ENCODE data around the gene LMO4. TPM values are rescaled to one million over a fixed set of nuclear protein-coding genes. Genes with fewer than 3 reads are reported as not detected.

Gene LMO4, protein sequence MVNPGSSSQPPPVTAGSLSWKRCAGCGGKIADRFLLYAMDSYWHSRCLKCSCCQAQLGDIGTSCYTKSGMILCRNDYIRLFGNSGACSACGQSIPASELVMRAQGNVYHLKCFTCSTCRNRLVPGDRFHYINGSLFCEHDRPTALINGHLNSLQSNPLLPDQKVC
- 35.1 TPM for total RNA-seq
- long read RNA-seq, full-length matches to known transcripts = 15 of 20 reads
- long read RNA-seq, partial matches to known transcripts = 0 of 20 reads
- long read RNA-seq, other reads (novel, unspliced or antisense) = 5 of 20 reads

DNA sequence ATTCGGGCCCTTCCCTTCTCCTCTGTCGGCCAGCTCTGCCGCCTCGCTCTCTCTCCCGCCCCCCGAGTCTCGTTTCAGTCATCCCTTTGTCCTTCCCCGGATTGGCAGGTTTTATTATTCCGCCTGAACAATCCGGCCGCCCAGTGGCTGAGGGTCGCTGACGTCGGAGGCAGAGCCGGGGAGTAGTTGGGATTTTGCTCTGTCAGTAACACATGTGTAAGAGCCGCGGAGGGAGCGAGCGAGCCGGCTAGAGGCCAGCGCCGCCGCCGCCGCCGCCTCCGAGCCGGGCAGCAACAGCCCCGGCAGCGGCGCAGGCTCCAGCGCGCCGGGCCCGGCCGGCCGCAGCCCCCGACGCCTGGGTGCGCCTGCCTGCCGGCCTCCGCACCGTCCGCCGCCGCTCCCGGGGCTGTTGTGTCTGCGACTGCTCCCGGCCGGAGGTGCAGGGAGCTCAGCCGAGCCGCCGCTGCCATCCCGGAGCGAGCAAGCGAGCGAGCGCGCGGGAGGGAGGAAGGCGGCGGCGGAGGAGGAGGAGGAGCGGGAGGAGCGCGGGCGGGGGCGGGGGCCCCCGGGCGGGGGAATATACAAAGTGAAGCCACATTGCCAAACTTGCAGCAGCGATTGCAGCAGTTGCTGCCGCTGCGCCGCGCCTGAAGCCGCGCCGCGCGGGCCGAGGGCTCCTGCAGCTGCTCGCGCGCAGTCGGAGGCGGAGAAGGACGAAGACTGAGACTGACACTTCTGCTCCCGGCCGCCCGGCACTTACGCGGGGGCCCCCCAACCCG lies at the start of gene LMO4:
LMO4 (plus strand) TSS at position 609 of the 779 bp plus-strand sequence. CDS start 3,136 bp downstream, outside the sequence.
- peak; percentile 97 for DNase-seq
- intact Hi-C loops (cut with micrococcal nuclease) = loop anchor here (5.0 kb wide), 1 partner anchor 624 kb away; no protein-coding TSS in a partner anchor
- Histone ChIP-seq H3K9me3 (replicated peaks) (no peaks in the 10 kb centered on the region), H3K27ac (replicated peaks) (peak within 1 kb of the TSS; percentile 97), H3K4me1 (peaks cover 55% of the 10 kb centered on the region), H3K4me3 (peak within 1 kb of the TSS; percentile 92), H3K36me3 (peaks cover 2% of the 10 kb centered on the region), H3K27me3 (ENCODE audit: low read depth) (no peaks in the 10 kb centered on the region)
- TF ChIP-seq, protein P1, sequence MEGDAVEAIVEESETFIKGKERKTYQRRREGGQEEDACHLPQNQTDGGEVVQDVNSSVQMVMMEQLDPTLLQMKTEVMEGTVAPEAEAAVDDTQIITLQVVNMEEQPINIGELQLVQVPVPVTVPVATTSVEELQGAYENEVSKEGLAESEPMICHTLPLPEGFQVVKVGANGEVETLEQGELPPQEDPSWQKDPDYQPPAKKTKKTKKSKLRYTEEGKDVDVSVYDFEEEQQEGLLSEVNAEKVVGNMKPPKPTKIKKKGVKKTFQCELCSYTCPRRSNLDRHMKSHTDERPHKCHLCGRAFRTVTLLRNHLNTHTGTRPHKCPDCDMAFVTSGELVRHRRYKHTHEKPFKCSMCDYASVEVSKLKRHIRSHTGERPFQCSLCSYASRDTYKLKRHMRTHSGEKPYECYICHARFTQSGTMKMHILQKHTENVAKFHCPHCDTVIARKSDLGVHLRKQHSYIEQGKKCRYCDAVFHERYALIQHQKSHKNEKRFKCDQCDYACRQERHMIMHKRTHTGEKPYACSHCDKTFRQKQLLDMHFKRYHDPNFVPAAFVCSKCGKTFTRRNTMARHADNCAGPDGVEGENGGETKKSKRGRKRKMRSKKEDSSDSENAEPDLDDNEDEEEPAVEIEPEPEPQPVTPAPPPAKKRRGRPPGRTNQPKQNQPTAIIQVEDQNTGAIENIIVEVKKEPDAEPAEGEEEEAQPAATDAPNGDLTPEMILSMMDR (IDR thresholded peaks at IDR 0.05; ENCODE audit: borderline replicate concordance) = no peak

DNA sequence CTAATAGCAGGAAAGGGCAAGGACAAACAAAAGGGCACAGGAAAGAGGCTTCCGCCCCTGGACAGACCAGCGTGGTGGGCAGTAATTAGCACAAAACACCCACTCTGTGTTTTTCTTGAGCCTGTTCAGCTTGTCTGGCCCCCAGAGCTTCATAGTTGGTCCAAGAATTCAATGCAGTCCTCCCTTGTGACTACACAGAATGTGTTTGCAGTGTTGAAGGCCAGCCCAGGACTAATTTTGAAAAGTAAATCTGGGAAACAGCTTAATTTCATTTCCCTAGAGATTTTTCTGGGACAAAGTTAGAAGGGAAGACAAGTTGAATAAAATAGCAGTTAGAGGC lies 49.2 kb upstream of the LMO4 start:
- Histone ChIP-seq H3K4me3 (no peak overlapping the region), H3K36me3 (no peaks in the 10 kb centered on the region), H3K4me1 (peaks cover 15% of the 10 kb centered on the region), H3K27me3 (ENCODE audit: low read depth) (no peaks in the 10 kb centered on the region), H3K9me3 (replicated peaks) (no peaks in the 10 kb centered on the region), H3K27ac (replicated peaks) (peak overlapping the region; percentile 81)
- TF ChIP-seq, protein P1 (IDR thresholded peaks at IDR 0.05; ENCODE audit: borderline replicate concordance) = no peak
- DNase-seq = no peak
- intact Hi-C loops (cut with micrococcal nuclease) = no loop called here

DNA sequence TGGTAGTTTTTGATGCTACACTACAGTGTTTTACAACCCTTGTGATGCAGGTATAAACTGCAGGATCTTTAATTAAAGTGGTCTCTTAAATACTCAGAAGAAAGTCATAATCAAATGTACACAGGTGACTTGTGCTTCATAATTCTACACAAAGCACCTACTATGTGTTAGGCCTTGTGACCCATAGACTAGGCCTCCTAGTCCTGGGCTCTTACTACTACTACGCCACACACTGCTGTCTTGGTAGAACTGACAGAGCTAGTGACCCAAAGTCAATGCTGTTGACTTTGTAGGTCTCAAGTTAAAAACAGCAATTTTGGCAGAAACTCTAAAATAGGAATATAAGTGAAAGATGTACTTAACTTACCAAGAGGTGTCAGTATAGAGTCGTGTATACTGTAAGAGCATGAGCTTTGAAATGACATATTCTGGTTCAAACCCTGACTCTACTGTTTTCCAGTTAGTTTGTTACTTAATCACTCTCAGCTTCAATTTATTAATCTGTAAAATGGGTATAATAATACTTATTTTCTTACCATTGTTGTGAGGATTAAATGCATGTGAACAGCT lies 48.6 kb upstream of the LMO4 start:
- no peaks in the 10 kb centered on the region for H3K36me3 ChIP-seq
- DNase-seq = no peak
- TF ChIP-seq, protein P1 (IDR thresholded peaks at IDR 0.05; ENCODE audit: borderline replicate concordance) = no peak
- peaks cover 15% of the 10 kb centered on the region for H3K4me1 ChIP-seq
- H3K27me3 ChIP-seq (ENCODE audit: low read depth) = no peaks in the 10 kb centered on the region
- no peaks in the 10 kb centered on the region for H3K9me3 ChIP-seq (replicated peaks)
- no peak overlapping the region for H3K4me3 ChIP-seq
- peak overlapping the region; percentile 81 for H3K27ac ChIP-seq (replicated peaks)
- intact Hi-C loops (cut with micrococcal nuclease) = no loop called here

DNA sequence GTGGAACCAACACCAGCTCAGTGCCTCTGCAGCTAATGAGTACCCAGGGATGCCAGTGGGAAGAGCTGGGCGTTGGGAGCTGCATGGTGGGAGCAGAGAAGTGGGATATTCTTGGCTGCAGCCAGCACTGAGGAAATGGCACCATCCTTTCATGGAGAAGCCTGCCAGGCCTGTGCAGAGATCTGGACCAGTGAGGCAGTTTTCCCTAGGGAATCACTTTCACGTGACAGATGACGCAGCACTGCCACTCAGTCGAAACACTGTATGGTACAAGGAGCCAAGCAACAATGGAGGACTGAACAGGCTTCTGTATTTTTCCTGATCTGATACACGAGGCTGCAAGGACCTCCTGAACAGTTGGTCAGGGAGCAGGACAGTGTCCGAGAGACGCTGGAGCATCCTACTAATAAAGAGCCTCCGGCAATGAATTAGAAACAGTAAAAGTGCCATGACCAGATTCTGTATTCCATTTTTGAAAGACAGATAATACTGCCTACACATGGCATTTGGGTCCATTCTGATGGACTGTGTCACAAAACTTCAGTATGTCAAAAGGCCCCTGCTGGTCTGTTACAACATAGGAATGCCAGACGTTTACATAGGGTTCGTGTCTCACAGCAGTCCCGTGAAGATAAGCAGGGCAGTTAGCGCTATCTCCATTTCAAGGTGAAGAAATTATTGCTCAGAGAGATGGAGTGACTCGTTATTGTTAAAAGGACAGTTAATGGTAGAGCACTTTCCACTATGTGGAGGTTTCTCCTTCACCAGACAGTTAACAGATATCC lies 44.0 kb upstream of the LMO4 start:
- Histone ChIP-seq H3K27ac (replicated peaks) (no peak overlapping the region), H3K4me1 (no peaks in the 10 kb centered on the region), H3K4me3 (no peak overlapping the region), H3K9me3 (replicated peaks) (no peaks in the 10 kb centered on the region), H3K27me3 (ENCODE audit: low read depth) (no peaks in the 10 kb centered on the region), H3K36me3 (no peaks in the 10 kb centered on the region)
- DNase-seq = no peak
- TF ChIP-seq, protein P1 (IDR thresholded peaks at IDR 0.05; ENCODE audit: borderline replicate concordance) = no peak
- intact Hi-C loops (cut with micrococcal nuclease) = no loop called here

DNA sequence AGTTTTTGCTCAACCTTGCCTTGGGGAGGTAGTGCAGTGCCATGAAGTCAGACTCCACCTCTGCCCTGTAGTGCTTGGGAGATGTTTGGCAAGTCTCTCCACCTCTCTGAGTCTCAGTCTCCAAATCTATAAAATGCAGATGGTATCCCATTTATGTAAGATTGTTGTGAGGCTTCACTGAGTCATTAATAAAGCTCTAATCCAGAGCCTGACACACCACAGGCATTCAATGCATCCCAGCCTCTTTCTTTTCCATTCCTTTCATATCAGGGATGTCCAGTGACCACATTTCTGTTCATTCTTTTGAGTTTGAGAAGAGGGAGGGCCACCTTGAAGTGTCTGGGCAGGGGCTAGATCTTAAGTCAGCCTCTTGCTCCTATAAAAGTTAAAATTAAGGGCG lies 37.6 kb upstream of the LMO4 start:
- DNase-seq = no peak
- TF ChIP-seq, protein P1 (IDR thresholded peaks at IDR 0.05; ENCODE audit: borderline replicate concordance) = no peak
- Histone ChIP-seq H3K27ac (replicated peaks) (no peak overlapping the region), H3K36me3 (no peaks in the 10 kb centered on the region), H3K9me3 (replicated peaks) (no peaks in the 10 kb centered on the region), H3K4me1 (no peaks in the 10 kb centered on the region), H3K27me3 (ENCODE audit: low read depth) (peaks cover 9% of the 10 kb centered on the region), H3K4me3 (no peak overlapping the region)
- intact Hi-C loops (cut with micrococcal nuclease) = no loop called here

Measured in left ventricle myocardium inferior (tissue), 1 donor.